Naive thymus-derived CD8-positive, alpha-beta T cell (primary cell): Measurements from ENCODE around the gene AFF4. TPM values are rescaled to one million over a fixed set of nuclear protein-coding genes. Genes with fewer than 3 reads are reported as not detected.
"Not testable (repeated sequence)": the region's sequence is repeated elsewhere in the genome, so short reads cannot be mapped to it uniquely, and the experiment has no call there.

ENCODE experiments used
- ATAC-seq, 2 donors: fragments of 150-1000 bp; cut with Tn5 transposase in 1 of 2; sonication (Bioruptor Pico), chemical (Tn5 transposase) in 1 of 2; 1 replicate in 1 of 2; 2 replicates in 1 of 2; pipeline ENCODE4 v1.10.0; 2021; ENCODE audit warnings: mild to moderate bottlenecking in 2 of 2, moderate library complexity in 2 of 2
- POLR2A ChIA-PET: fragments of 350-600 bp; sonication (Branson Sonifier 250); formaldehyde crosslinking; loops from one replicate; lab custom pipeline; 2021; ENCODE audit warnings: antibody characterized with exemption; lab: Charles Lee
- DNase-seq, 10 donors: peaks; one replicate each; pipeline versions ENCODE4 v3.0.0 to v3.0.0-alpha.2; 2020 to 2022
- H3K27ac Mint-ChIP-seq, 10 donors: one replicate each; pipeline ENCODE4 v1.8.0; 2020 to 2022; ENCODE audit warnings: mild to moderate bottlenecking in 10 of 10, mixed read lengths in 10 of 10, moderate library complexity in 4 of 10, inconsistent platforms in 1 of 10
- H3K27me3 Mint-ChIP-seq, 5 donors: one replicate each; pipeline ENCODE4 v1.8.0; 2021 to 2022; ENCODE audit warnings: mixed read lengths in 5 of 5
- H3K36me3 Mint-ChIP-seq, 3 donors: one replicate each; pipeline ENCODE4 v1.8.0; 2020 to 2022; ENCODE audit warnings: mixed read lengths in 3 of 3, mild to moderate bottlenecking in 2 of 3, inconsistent platforms in 1 of 3
- H3K4me1 Mint-ChIP-seq, 4 donors: one replicate each; pipeline ENCODE4 v1.8.0; 2021 to 2022; ENCODE audit warnings: mixed read lengths in 4 of 4
- H3K4me3 Mint-ChIP-seq, 10 donors: one replicate each; pipeline ENCODE4 v1.8.0; 2020 to 2022; ENCODE audit warnings: mild to moderate bottlenecking in 10 of 10, mixed read lengths in 10 of 10, moderate library complexity in 6 of 10, inconsistent platforms in 1 of 10
- H3K9me3 Mint-ChIP-seq, 9 donors: one replicate each; pipeline ENCODE4 v1.8.0; 2020 to 2022; ENCODE audit warnings: mixed read lengths in 9 of 9, mild to moderate bottlenecking in 3 of 9, inconsistent platforms in 1 of 9, moderate library complexity in 1 of 9
- polyA plus RNA-seq, 3 donors: library from polyadenylated mRNA; unstranded; fragments of 300-500 nt; fragmentation: Illumina TruSeq; gene quantifications; one replicate each; pipeline ENCODE4 v1.2.3, GENCODE V29; 2021
- total RNA-seq, 8 experiments: library from RNA in 2 of 8; stranded (reverse) in 2 of 8; gene quantifications; one replicate each; pipeline ENCODE4 v1.2.3 and lab custom pipeline; 2021 to 2026

The AFF4 gene
- total and polyA plus RNA-seq, 5 experiments from 2014 or later = 16.5 to 74.4 (median 20.9) TPM

GRCh38 chr5:132947671-132948070, 15.8 kb downstream of the AFF4 start:
- POLR2A ChIA-PET = no interaction called here
- no peak for ATAC-seq
- Mint-ChIP-seq H3K27me3 (no peaks in the 10 kb centered on the region), H3K36me3 (peaks cover 0 to 29% (median 11%) of the 10 kb centered on the region in 3 donors), H3K27ac (peak overlapping the region in 2 of 10 donors; percentile 6 to 58), H3K9me3 (no peaks in the 10 kb centered on the region), H3K4me1 (peaks cover 29 to 79% (median 64%) of the 10 kb centered on the region in 4 donors), H3K4me3 (no peak overlapping the region)
- no peak for DNase-seq

- POLR2A ChIA-PET, H3K9me3 Mint-ChIP-seq, H3K27ac Mint-ChIP-seq, H3K27me3 Mint-ChIP-seq, H3K4me3 Mint-ChIP-seq, ATAC-seq, DNase-seq: not testable (repeated sequence)
- Mint-ChIP-seq H3K4me1 (peaks cover 13 to 74% (median 50%) of the 10 kb centered on the region in 4 donors), H3K36me3 (peaks cover 0 to 17% (median 7%) of the 10 kb centered on the region in 3 donors)
Measured at GRCh38 chr5:132945315-132945714, 18.1 kb downstream of the AFF4 start.

- Mint-ChIP-seq H3K27me3 (no peaks in the 10 kb centered on the region), H3K36me3 (peaks cover 0 to 11% (median 3%) of the 10 kb centered on the region in 3 donors), H3K27ac (peak overlapping the region in 2 of 10 donors; percentile 18 to 22), H3K4me3 (peak overlapping the region in 1 of 10 donors; percentile 26), H3K4me1 (peaks cover 11 to 67% (median 44%) of the 10 kb centered on the region in 4 donors), H3K9me3 (no peaks in the 10 kb centered on the region)
- no peak for ATAC-seq
- no peak for DNase-seq
- POLR2A ChIA-PET = interaction anchor here (0.7 kb wide), 1 partner anchor 17 kb away, joined by 3 read pairs; no protein-coding TSS in a partner anchor
Measured at GRCh38 chr5:132943362-132944022, 19.9 kb downstream of the AFF4 start.

GRCh38 chr5:132941331-132941730, 22.1 kb downstream of the AFF4 start:
- POLR2A ChIA-PET = no interaction called here
- H3K27me3 Mint-ChIP-seq = no peaks in the 10 kb centered on the region
- peaks cover 0 to 21% (median 4%) of the 10 kb centered on the region in 3 donors for H3K36me3 Mint-ChIP-seq
- H3K9me3 Mint-ChIP-seq = no peaks in the 10 kb centered on the region
- peaks cover 9 to 56% (median 39%) of the 10 kb centered on the region in 4 donors for H3K4me1 Mint-ChIP-seq
- ATAC-seq (no peak), DNase-seq (no peak)
- H3K4me3 Mint-ChIP-seq = no peak overlapping the region
- H3K27ac Mint-ChIP-seq = no peak overlapping the region

- H3K27ac Mint-ChIP-seq = peak overlapping the region in 1 of 10 donors; percentile 42
- POLR2A ChIA-PET = no interaction called here
- ATAC-seq (no peak), DNase-seq (no peak)
- no peaks in the 10 kb centered on the region for H3K9me3 Mint-ChIP-seq
- peaks cover 14 to 35% (median 28%) of the 10 kb centered on the region in 4 donors for H3K4me1 Mint-ChIP-seq
- no peak overlapping the region for H3K4me3 Mint-ChIP-seq
- no peaks in the 10 kb centered on the region for H3K27me3 Mint-ChIP-seq
- peaks cover 9 to 92% (median 28%) of the 10 kb centered on the region in 3 donors for H3K36me3 Mint-ChIP-seq
Measured at GRCh38 chr5:132928062-132928407, 35.4 kb downstream of the AFF4 start.

- peak overlapping the region in 2 of 10 donors; percentile 28 to 38 for H3K27ac Mint-ChIP-seq
- peaks cover 9 to 91% (median 24%) of the 10 kb centered on the region in 3 donors for H3K36me3 Mint-ChIP-seq
- no peaks in the 10 kb centered on the region for H3K9me3 Mint-ChIP-seq
- H3K4me1 Mint-ChIP-seq = peaks cover 14 to 35% (median 28%) of the 10 kb centered on the region in 4 donors
- no peaks in the 10 kb centered on the region for H3K27me3 Mint-ChIP-seq
- DNase-seq (no peak), ATAC-seq (no peak)
- POLR2A ChIA-PET = no interaction called here
- H3K4me3 Mint-ChIP-seq = no peak overlapping the region
Measured at GRCh38 chr5:132927355-132928061, 35.9 kb downstream of the AFF4 start.

GRCh38 chr5:132926437-132926836, 37.0 kb downstream of the AFF4 start:
- Mint-ChIP-seq H3K4me3 (no peak overlapping the region), H3K36me3 (peaks cover 9 to 95% (median 25%) of the 10 kb centered on the region in 3 donors), H3K27ac (peak overlapping the region in 1 of 10 donors; percentile 22), H3K9me3 (no peaks in the 10 kb centered on the region), H3K27me3 (no peaks in the 10 kb centered on the region), H3K4me1 (peaks cover 14 to 35% (median 32%) of the 10 kb centered on the region in 4 donors)
- POLR2A ChIA-PET = interaction anchor here (0.6 kb wide), 2 partner anchors 17 to 31 kb away, joined by 3 read pairs; no protein-coding TSS in a partner anchor
- DNase-seq (no peak), ATAC-seq (no peak)

GRCh38 chr5:132916086-132916485, 47.3 kb downstream of the AFF4 start:
- no peak overlapping the region for H3K4me3 Mint-ChIP-seq
- peaks cover 4 to 75% (median 18%) of the 10 kb centered on the region in 3 donors for H3K36me3 Mint-ChIP-seq
- H3K4me1 Mint-ChIP-seq = peaks cover 0 to 15% (median 6%) of the 10 kb centered on the region in 4 donors
- ATAC-seq (no peak), DNase-seq (no peak)
- H3K27me3 Mint-ChIP-seq = no peaks in the 10 kb centered on the region
- no peaks in the 10 kb centered on the region for H3K9me3 Mint-ChIP-seq
- POLR2A ChIA-PET = interaction anchor here (0.7 to 1.7 kb wide), 2 partner anchors 10 to 112 kb away, joined by 3 to 6 read pairs; no protein-coding TSS in a partner anchor
- peak overlapping the region in 1 of 10 donors; percentile 39 for H3K27ac Mint-ChIP-seq

- no peak for DNase-seq
- Mint-ChIP-seq H3K27ac (peak overlapping the region in 1 of 10 donors; percentile 39), H3K4me1 (peaks cover 0 to 14% (median 8%) of the 10 kb centered on the region in 4 donors), H3K27me3 (no peaks in the 10 kb centered on the region), H3K36me3 (peaks cover 4 to 71% (median 17%) of the 10 kb centered on the region in 3 donors), H3K4me3 (no peak overlapping the region), H3K9me3 (no peaks in the 10 kb centered on the region)
- no peak for ATAC-seq
- POLR2A ChIA-PET = interaction anchor here (0.7 to 1.7 kb wide), 2 partner anchors 10 to 112 kb away, joined by 3 to 6 read pairs; no protein-coding TSS in a partner anchor
Measured at GRCh38 chr5:132915681-132916080, 47.8 kb downstream of the AFF4 start.

- POLR2A ChIA-PET = no interaction called here
- no peak for ATAC-seq
- H3K9me3 Mint-ChIP-seq = no peaks in the 10 kb centered on the region
- peak overlapping the region in 1 of 10 donors; percentile 3 for H3K27ac Mint-ChIP-seq
- no peak overlapping the region for H3K4me3 Mint-ChIP-seq
- DNase-seq = no peak
- peaks cover 11 to 34% (median 20%) of the 10 kb centered on the region in 4 donors for H3K4me1 Mint-ChIP-seq
- no peaks in the 10 kb centered on the region for H3K27me3 Mint-ChIP-seq
- H3K36me3 Mint-ChIP-seq = peaks cover 0 to 52% (median 15%) of the 10 kb centered on the region in 3 donors
Measured at GRCh38 chr5:132909702-132910101, 53.7 kb downstream of the AFF4 start.

- no peak for DNase-seq
- POLR2A ChIA-PET = interaction anchor here (0.7 kb wide), 1 partner anchor 1620 kb away, joined by 3 read pairs; no protein-coding TSS in a partner anchor
- no peak for ATAC-seq
- Mint-ChIP-seq H3K36me3 (peaks cover 0 to 52% (median 18%) of the 10 kb centered on the region in 3 donors), H3K4me3 (no peak overlapping the region), H3K9me3 (no peaks in the 10 kb centered on the region), H3K27me3 (no peaks in the 10 kb centered on the region), H3K27ac (peak overlapping the region in 3 of 10 donors; percentile 0 to 66 (median 12)), H3K4me1 (peaks cover 14 to 32% (median 26%) of the 10 kb centered on the region in 4 donors)
Measured at GRCh38 chr5:132907161-132907560, 56.3 kb downstream of the AFF4 start.

GRCh38 chr5:132905938-132906337, 57.5 kb downstream of the AFF4 start:
- no peak for ATAC-seq
- POLR2A ChIA-PET = interaction anchor here (1.2 kb wide), 1 partner anchor 11 kb away, joined by 6 read pairs; no protein-coding TSS in a partner anchor
- DNase-seq = no peak
- H3K27ac Mint-ChIP-seq = no peak overlapping the region
- H3K27me3 Mint-ChIP-seq = no peaks in the 10 kb centered on the region
- no peak overlapping the region for H3K4me3 Mint-ChIP-seq
- peaks cover 0 to 49% (median 14%) of the 10 kb centered on the region in 3 donors for H3K36me3 Mint-ChIP-seq
- peaks cover 12 to 29% (median 24%) of the 10 kb centered on the region in 4 donors for H3K4me1 Mint-ChIP-seq
- no peaks in the 10 kb centered on the region for H3K9me3 Mint-ChIP-seq
